Calu3 (cell line): Measurements from ENCODE around the gene EEF1G. TPM values are rescaled to one million over a fixed set of nuclear protein-coding genes. Genes with fewer than 3 reads are reported as not detected.
"Not testable (repeated sequence)": the region's sequence is repeated elsewhere in the genome, so short reads cannot be mapped to it uniquely, and the experiment has no call there.

ENCODE experiments used
- BruUV-seq: library from RNA; stranded (reverse); fragments of 400-500 nt; replicated peaks from 2 replicates; lab custom pipeline; 2021; lab: Mats Ljungman, UMichigan
- CTCF ChIA-PET: fragments of 300-600 bp; sonication (Branson Sonifier 250); formaldehyde crosslinking; loops from one replicate; lab custom pipeline; 2022; ENCODE audit warnings: antibody characterized with exemption; lab: Charles Lee
- DNase-seq: peaks from one replicate; pipeline ENCODE4 v3.0.0; 2022
- H3K27ac Mint-ChIP-seq: one replicate; pipeline ENCODE4 v1.8.0; 2022; ENCODE audit warnings: mixed read lengths; ENCODE audit not compliant: unreplicated experiment
- H3K27me3 Mint-ChIP-seq: one replicate; pipeline ENCODE4 v1.8.0; 2022; ENCODE audit warnings: mixed read lengths; ENCODE audit not compliant: unreplicated experiment
- H3K36me3 Mint-ChIP-seq: one replicate; pipeline ENCODE4 v1.8.0; 2022; ENCODE audit warnings: mild to moderate bottlenecking, moderate library complexity, mixed read lengths; ENCODE audit not compliant: insufficient read depth, unreplicated experiment
- H3K4me1 Mint-ChIP-seq: one replicate; pipeline ENCODE4 v1.8.0; 2022; ENCODE audit warnings: mild to moderate bottlenecking, low read depth, mixed read lengths; ENCODE audit not compliant: unreplicated experiment
- H3K4me3 Mint-ChIP-seq: one replicate; pipeline ENCODE4 v1.8.0; 2022; ENCODE audit warnings: mild to moderate bottlenecking, low read depth, moderate library complexity, mixed read lengths; ENCODE audit not compliant: unreplicated experiment
- H3K9me3 Mint-ChIP-seq: one replicate; pipeline ENCODE4 v1.8.0; 2022; ENCODE audit warnings: low read depth, mixed read lengths; ENCODE audit not compliant: unreplicated experiment
- intact Hi-C: fragments of 100-400 bp; cut with micrococcal nuclease; formaldehyde crosslinking; loops from one replicate; pipeline ENCODE4 v1.10.0; 2022; ENCODE audit not compliant: unreplicated experiment
- total RNA-seq: library from RNA; stranded (reverse); gene quantifications from 2 replicates; pipeline ENCODE4 v1.2.3, GENCODE V29; 2022
- TF ChIP-seq, protein P1 (sequence below): fragments of 200-600 bp; IDR thresholded peaks from one replicate; pipeline ENCODE4 v1.8.0; 2022; ENCODE audit warnings: antibody characterized with exemption; ENCODE audit not compliant: unreplicated experiment

Gene EEF1G
- total RNA-seq, 1 experiment from 2014 or later = 1,189 TPM

DNA sequence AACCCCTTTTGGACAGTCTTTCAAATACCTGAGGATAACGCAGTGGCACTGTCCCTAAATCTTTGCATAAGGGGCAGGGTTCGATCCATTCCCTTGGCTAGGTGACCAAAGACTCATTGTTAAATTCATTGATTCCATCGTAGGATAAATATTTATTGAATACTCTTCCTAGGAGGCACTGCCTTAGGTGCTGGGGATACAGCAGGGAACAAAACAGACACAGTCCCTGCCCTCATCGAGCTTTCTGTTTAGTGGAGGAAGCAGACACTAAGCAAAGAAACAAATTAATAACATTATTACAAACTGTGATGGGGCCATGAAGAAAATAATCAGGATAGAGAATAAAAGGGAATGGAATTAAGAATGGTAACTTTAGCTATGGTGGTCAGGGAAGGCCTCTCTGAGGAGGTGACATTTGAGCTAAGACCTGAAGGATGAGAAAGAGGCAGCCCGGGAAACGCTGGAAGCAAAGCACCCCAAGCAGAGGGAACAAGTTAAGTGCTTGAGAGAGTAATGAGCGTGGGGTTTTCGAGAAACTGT is 47.4 kb upstream of the EEF1G start:
- BruUV-seq = TSS peak; percentile 53
- Mint-ChIP-seq H3K4me3 (peak overlapping the region; percentile 90), H3K27ac (peak overlapping the region; percentile 95), H3K27me3 (no peaks in the 10 kb centered on the region), H3K9me3 (no peaks in the 10 kb centered on the region), H3K36me3 (peaks cover 66% of the 10 kb centered on the region), H3K4me1 (peaks cover 18% of the 10 kb centered on the region)
- intact Hi-C loops = no loop called here
- CTCF ChIA-PET = interaction anchor here (0.6 to 2.1 kb wide), 4 partner anchors 9 to 226 kb away, joined by 3 to 5 read pairs (median 3); no protein-coding TSS in a partner anchor
- TF ChIP-seq, protein P1, sequence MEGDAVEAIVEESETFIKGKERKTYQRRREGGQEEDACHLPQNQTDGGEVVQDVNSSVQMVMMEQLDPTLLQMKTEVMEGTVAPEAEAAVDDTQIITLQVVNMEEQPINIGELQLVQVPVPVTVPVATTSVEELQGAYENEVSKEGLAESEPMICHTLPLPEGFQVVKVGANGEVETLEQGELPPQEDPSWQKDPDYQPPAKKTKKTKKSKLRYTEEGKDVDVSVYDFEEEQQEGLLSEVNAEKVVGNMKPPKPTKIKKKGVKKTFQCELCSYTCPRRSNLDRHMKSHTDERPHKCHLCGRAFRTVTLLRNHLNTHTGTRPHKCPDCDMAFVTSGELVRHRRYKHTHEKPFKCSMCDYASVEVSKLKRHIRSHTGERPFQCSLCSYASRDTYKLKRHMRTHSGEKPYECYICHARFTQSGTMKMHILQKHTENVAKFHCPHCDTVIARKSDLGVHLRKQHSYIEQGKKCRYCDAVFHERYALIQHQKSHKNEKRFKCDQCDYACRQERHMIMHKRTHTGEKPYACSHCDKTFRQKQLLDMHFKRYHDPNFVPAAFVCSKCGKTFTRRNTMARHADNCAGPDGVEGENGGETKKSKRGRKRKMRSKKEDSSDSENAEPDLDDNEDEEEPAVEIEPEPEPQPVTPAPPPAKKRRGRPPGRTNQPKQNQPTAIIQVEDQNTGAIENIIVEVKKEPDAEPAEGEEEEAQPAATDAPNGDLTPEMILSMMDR = no peak
- no peak for DNase-seq

DNA sequence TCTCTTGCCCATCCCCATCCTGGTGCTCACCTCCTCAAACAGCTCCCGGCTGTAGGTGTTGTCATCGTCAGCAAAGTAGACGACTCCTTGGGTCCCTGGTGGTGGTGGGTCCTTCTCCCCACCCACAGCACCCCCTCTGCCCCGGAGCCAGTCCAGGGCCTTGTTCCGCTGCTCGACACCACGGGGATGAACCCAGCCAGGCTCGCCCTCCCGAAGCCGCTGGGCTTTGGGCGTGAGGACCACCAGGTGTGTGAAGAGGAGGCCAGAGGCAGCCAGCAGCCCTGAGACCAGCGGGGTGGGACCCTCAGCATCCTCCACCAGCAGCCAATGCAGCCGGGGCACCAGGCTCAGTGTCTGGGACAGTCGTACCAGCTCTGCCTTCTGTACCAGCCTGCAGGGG is 43.3 kb upstream of the EEF1G start:
- Mint-ChIP-seq H3K36me3 (peaks cover 45% of the 10 kb centered on the region), H3K4me1 (peaks cover 29% of the 10 kb centered on the region)
- BruUV-seq, DNase-seq, intact Hi-C loops, H3K27me3 Mint-ChIP-seq, H3K4me3 Mint-ChIP-seq, H3K9me3 Mint-ChIP-seq, CTCF ChIA-PET, H3K27ac Mint-ChIP-seq: not testable (repeated sequence)

DNA sequence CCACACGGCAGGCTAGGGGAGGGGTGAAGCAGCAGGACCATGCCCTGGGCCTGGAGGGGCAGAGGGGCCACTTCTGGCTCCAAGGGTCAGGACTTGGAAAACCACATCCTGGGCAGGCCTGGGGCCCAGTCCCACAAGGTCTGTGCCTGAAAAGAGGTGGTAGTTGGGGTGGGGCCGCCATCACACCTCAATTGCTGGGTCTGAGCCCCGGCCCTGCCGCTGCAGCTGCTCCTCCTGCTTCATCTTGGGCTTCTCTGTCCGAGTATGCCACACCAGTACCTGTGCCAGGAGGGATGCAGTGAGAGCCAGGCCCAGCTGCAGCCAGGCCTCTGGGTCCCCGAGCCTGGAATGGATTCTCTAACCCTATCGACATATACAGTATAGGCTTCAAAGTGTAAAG is 41.8 kb upstream of the EEF1G start:
- H3K4me3 Mint-ChIP-seq = no peak overlapping the region
- peaks cover 46% of the 10 kb centered on the region for H3K36me3 Mint-ChIP-seq
- H3K27me3 Mint-ChIP-seq = no peaks in the 10 kb centered on the region
- CTCF ChIA-PET = no interaction called here
- no peak overlapping the region for H3K27ac Mint-ChIP-seq
- no peaks in the 10 kb centered on the region for H3K9me3 Mint-ChIP-seq
- intact Hi-C loops = no loop called here
- no TSS peak for BruUV-seq
- TF ChIP-seq, protein P1 = no peak
- no peak for DNase-seq
- peaks cover 25% of the 10 kb centered on the region for H3K4me1 Mint-ChIP-seq

DNA sequence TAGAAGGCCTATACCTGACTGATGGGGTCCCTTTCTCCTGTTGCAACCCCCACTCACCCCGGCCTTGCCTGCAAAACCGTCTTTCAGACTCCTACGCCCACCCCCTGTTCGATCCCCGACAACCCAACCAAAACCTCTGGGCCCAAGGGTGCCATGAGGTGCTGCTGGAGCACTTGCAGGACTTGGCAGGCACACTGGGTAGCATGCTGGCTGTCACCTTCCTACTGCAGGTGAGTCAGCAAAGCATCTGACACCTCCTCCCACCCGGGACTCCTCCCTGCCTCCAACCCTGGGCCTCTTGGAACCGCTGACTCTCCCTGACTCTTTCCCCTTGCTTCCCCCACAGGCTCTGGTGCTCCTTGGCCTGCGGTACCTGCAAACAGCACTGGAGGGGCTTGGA is 40.6 kb upstream of the EEF1G start:
- Mint-ChIP-seq H3K9me3 (no peaks in the 10 kb centered on the region), H3K4me1 (peaks cover 24% of the 10 kb centered on the region), H3K36me3 (peaks cover 51% of the 10 kb centered on the region), H3K27me3 (no peaks in the 10 kb centered on the region), H3K4me3 (no peak overlapping the region), H3K27ac (peak overlapping the region; percentile 79)
- no TSS peak for BruUV-seq
- intact Hi-C loops = no loop called here
- TF ChIP-seq, protein P1 = no peak
- peak; percentile 50 for DNase-seq
- CTCF ChIA-PET = no interaction called here

DNA sequence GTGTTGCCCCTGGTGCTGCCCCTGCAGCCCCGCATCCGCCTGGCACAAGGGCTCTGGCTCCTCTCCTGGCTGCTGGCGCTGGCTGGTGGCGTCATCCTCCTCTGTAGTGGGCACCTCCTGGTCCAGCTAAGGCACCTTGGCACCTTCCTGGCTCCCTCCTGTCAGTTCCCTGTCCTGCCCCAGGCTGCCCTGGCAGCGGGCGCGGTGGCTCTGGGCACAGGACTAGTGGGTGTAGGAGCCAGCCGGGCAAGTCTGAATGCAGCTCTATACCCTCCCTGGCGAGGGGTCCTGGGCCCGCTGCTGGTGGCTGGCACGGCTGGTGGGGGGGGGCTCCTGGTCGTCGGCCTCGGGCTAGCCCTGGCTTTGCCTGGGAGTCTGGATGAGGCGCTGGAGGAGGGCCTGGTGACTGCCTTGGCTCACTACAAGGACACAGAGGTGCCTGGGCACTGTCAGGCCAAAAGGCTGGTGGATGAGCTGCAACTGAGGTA is 39.6 kb upstream of the EEF1G start:
- TF ChIP-seq, protein P1 = no peak
- Mint-ChIP-seq H3K27ac (no peak overlapping the region), H3K4me3 (peak overlapping the region; percentile 83), H3K4me1 (peaks cover 24% of the 10 kb centered on the region), H3K36me3 (peaks cover 46% of the 10 kb centered on the region), H3K27me3 (no peaks in the 10 kb centered on the region), H3K9me3 (no peaks in the 10 kb centered on the region)
- no TSS peak for BruUV-seq
- CTCF ChIA-PET = interaction anchor here (0.7 to 1.1 kb wide), 2 partner anchors 12 to 22 kb away, joined by 3 read pairs; partner anchors contain the start of genes MTA2 and TUT1
- no peak for DNase-seq
- intact Hi-C loops = no loop called here
